K562 (cell line): Measurements from ENCODE around the gene ITPR3. TPM values are rescaled to one million over a fixed set of nuclear protein-coding genes. Genes with fewer than 3 reads are reported as not detected.

ENCODE experiments used
- ATAC-seq: fragments of 200-7000 bp; cut with Tn5 transposase; 3 replicates; pipeline ENCODE4 v1.9.1; 2020; ENCODE audit warnings: moderate library complexity
- BruUV-seq: library from RNA; stranded (reverse); fragments of 400-500 nt; replicated peaks from 2 replicates; lab custom pipeline; 2021; lab: Mats Ljungman, UMichigan
- CTCF ChIA-PET: fragments of 300-600 bp; formaldehyde crosslinking; extraction: SDS; loops from one replicate; lab custom pipeline; 2021; ENCODE audit warnings: low intra/inter-chr PET ratio; lab: Yijun Ruan, JAX
- POLR2A ChIA-PET: fragments of 300-600, 350-650 bp; sonication (Branson Sonifier 250); formaldehyde crosslinking; extraction: SDS; loops from one replicate; lab custom pipeline; 2021; ENCODE audit warnings: antibody characterized with exemption, inconsistent platforms; lab: Yijun Ruan, JAX
- DNase-seq, 4 experiments: peaks; one replicate each; pipeline versions ENCODE4 v3.0.0 to v3.0.0-alpha.2; 2011 to 2018; ENCODE audit warnings: low spot score in 3 of 4, mixed read lengths in 3 of 4; ENCODE audit errors: extremely low read depth in 1 of 4
- FAIRE-seq: peaks from 2 replicates; lab custom pipeline; 2011; peaks lifted over from hg19 to GRCh38; lab: Jason Lieb, UNC
- H2AFZ ChIP-seq: 2 replicates; pipeline ENCODE4 v1.6.0; 2011; ENCODE audit warnings: low read depth, low read length, control low read depth, inconsistent platforms
- H3K27ac ChIP-seq: fragments of 200-600 bp; 3 replicates; pipeline ENCODE4 v1.8.0; 2011; ENCODE audit warnings: low read depth, mild to moderate bottlenecking, control low read depth, inconsistent platforms, low read length, moderate library complexity, mixed read lengths; ENCODE audit errors: extremely low read depth
- H3K27me3 ChIP-seq, 2 experiments: fragments of 300-600 bp in 1 of 2; 2 replicates in 1 of 2; 3 replicates in 1 of 2; pipeline versions ENCODE4 v1.6.0 to v1.8.0; 2011; ENCODE audit warnings: inconsistent platforms in 2 of 2, low read length in 2 of 2, mild to moderate bottlenecking in 1 of 2, mixed read lengths in 1 of 2, moderate library complexity in 1 of 2; ENCODE audit not compliant: control insufficient read depth in 2 of 2, insufficient read depth in 2 of 2
- H3K36me3 ChIP-seq: fragments of 300-600 bp; 3 replicates; pipeline ENCODE4 v1.8.0; 2011; ENCODE audit warnings: mild to moderate bottlenecking, low read length, inconsistent platforms; ENCODE audit not compliant: control insufficient read depth, insufficient read depth
- H3K4me1 ChIP-seq, 2 experiments: fragments of 200-600 bp in 1 of 2; replicated peaks in 1 of 2; 2 replicates in 1 of 2; 3 replicates in 1 of 2; pipeline versions ENCODE4 v1.5.1 to v1.8.0; 2011; ENCODE audit warnings: inconsistent platforms in 2 of 2, low read length in 2 of 2, mild to moderate bottlenecking in 1 of 2, mixed read lengths in 1 of 2, moderate library complexity in 1 of 2; ENCODE audit not compliant: control insufficient read depth in 2 of 2, insufficient read depth in 2 of 2
- H3K4me2 ChIP-seq: 2 replicates; pipeline ENCODE4 v1.6.1; 2011; ENCODE audit warnings: low read length, control low read depth, inconsistent platforms, mixed read lengths; ENCODE audit not compliant: insufficient read depth
- H3K4me3 ChIP-seq: fragments of 200-600 bp; sonication (generic), shearing (Covaris generic); 2 replicates; pipeline ENCODE4 v1.5.1; 2016; ENCODE audit warnings: control low read depth, inconsistent platforms
- H3K79me2 ChIP-seq: fragments of 200-600 bp; 3 replicates; pipeline ENCODE4 v1.8.0; 2011; ENCODE audit warnings: low read length, inconsistent platforms; ENCODE audit not compliant: control insufficient read depth, insufficient read depth
- H3K9ac ChIP-seq, 2 experiments: 2 replicates each; pipeline versions ENCODE4 v1.6.0 to v1.6.1; 2011; ENCODE audit warnings: low read depth in 2 of 2, low read length in 2 of 2, control low read depth in 1 of 2, inconsistent platforms in 1 of 2, mild to moderate bottlenecking in 1 of 2, mixed read lengths in 1 of 2; ENCODE audit not compliant: insufficient read depth in 1 of 2
- H3K9me1 ChIP-seq: one replicate; pipeline ENCODE4 v1.6.0; 2011; ENCODE audit warnings: inconsistent platforms, mild to moderate bottlenecking, low read length, moderate library complexity; ENCODE audit not compliant: control insufficient read depth, insufficient read depth
- H3K9me3 ChIP-seq: replicated peaks from 2 replicates; pipeline ENCODE4 v1.5.1; 2011; ENCODE audit warnings: low read depth, low read length, inconsistent platforms; ENCODE audit not compliant: control insufficient read depth, insufficient read depth
- H4K20me1 ChIP-seq: replicated peaks from 2 replicates; pipeline ENCODE4 v1.6.1; 2011; ENCODE audit warnings: low read length, inconsistent platforms, mixed read lengths; ENCODE audit not compliant: control insufficient read depth, insufficient read depth
- ZBTB33 ChIP-seq: sonication (generic); formaldehyde crosslinking; IDR thresholded peaks from 2 replicates; pipeline ENCODE4 v1.8.1; 2023; ENCODE audit warnings: mild to moderate bottlenecking, missing genetic modification reagents
- ZNF133 ChIP-seq: fragments of 250-450 bp; sonication (Bioruptor Pico); IDR thresholded peaks from 2 replicates; pipeline ENCODE4 v1.4.0; 2020; ENCODE audit warnings: mild to moderate bottlenecking
- WGBS: fragments of 100-300 bp; shearing (Covaris generic); methylation state at CpG from one replicate; pipeline ENCODE4 v1.1.6; 2016; ENCODE audit warnings: low coverage, mixed read lengths; ENCODE audit not compliant: insufficient coverage; ENCODE audit errors: missing lambda C conversion rate; 5-methylcytosine and 5-hydroxymethylcytosine counted together
- in situ Hi-C: fragments of 300-500 bp; cut with MboI; formaldehyde crosslinking; loops from 4 replicates; pipeline ENCODE4 v1.15.0; 2018; ENCODE audit warnings: inconsistent platforms, mixed read lengths
- intact Hi-C: fragments of 100-400 bp; cut with micrococcal nuclease; formaldehyde crosslinking; loops from 2 replicates; pipeline ENCODE4 v1.14.2; 2022
- polyA plus RNA-seq, 8 experiments: library from polyadenylated mRNA; depleted of rRNA in 4 of 8; stranded (reverse) in 5 of 8; unstranded in 3 of 8; fragments of >200 nt; fragmentation: Nextera tagmentation in 2 of 8; fragmentation: Illumina TruSeq in 1 of 8; extraction: Ambion mirVana in 2 of 8; extraction: Trizol in 1 of 8; gene quantifications; 2 replicates each; pipeline versions ENCODE4 v1.2.1 to v1.2.3, GENCODE V29; 2011 to 2014; ENCODE audit warnings: inconsistent platforms in 1 of 8, missing spikeins in 1 of 8
- total RNA-seq, 7 experiments: library from RNA; depleted of rRNA in 6 of 7; stranded (reverse); fragments of >200 nt in 6 of 7; fragmentation: Illumina TruSeq in 2 of 7; extraction: Trizol in 2 of 7; gene quantifications; 2 replicates each; pipeline versions ENCODE4 v1.2.1 to v1.2.3, GENCODE V29; 2011 to 2021; ENCODE audit warnings: low replicate concordance in 1 of 7

The ITPR3 gene
- total and polyA plus RNA-seq, 9 of the 15 experiments (the other 6 are each of a cell fraction or from before 2014, with no cell fraction given), result 0.39 to 35.7 (median 13.2) TPM

- BruUV-seq, result no TSS peak
- no peak for TF ChIP-seq ZNF133 (CRISPR knock-in tag)
- peak; percentile 75; the same call in 1 of the 2 replicates for TF ChIP-seq ZBTB33 (CRISPR knock-in tag)
- Histone ChIP-seq H3K4me1 (peaks cover 15 to 32% of the 10 kb centered on the region in 2 experiments), H3K9me1 (peaks cover 2% of the 10 kb centered on the region), H3K27ac (no peak overlapping the region), H3K9ac (no peak overlapping the region), H3K79me2 (no peaks in the 10 kb centered on the region), H3K4me3 (no peak overlapping the region), H2AFZ (no peak overlapping the region), H3K9me3 (no peaks in the 10 kb centered on the region), H3K36me3 (no peaks in the 10 kb centered on the region), H3K4me2 (no peak overlapping the region), H3K27me3 (peaks cover 0 to 5% of the 10 kb centered on the region in 2 experiments; a peak in 2 of 5 replicates), H4K20me1 (no peaks in the 10 kb centered on the region)
- CTCF ChIA-PET, result no interaction called here
- POLR2A ChIA-PET, result no interaction called here
- FAIRE-seq (no peak), DNase-seq (no peak), ATAC-seq (no peak)
- intact Hi-C loops, result no loop called here
- in situ Hi-C loops, result no loop called here
- 55% methylated on average over 4 of the region's 4 CpGs for WGBS
These were observed 27.8 kb upstream of the ITPR3 start for GRCh38 chr6:33593414-33593727.
